ENCODE measurements around the gene TGFB1. TPM values are rescaled to one million over a fixed set of nuclear protein-coding genes. Genes with fewer than 3 reads are reported as not detected.

TGFB1 gene
- total RNA-seq, 1 donor from 2014 or later, result 25.7 TPM

- Histone ChIP-seq H3K27me3 (ENCODE audit: control insufficient read depth, insufficient read depth, low read length) (no peaks in the 10 kb centered on the region), H3K4me3 (ENCODE audit: low read depth, low read length) (no peak overlapping the region), H3K36me3 (ENCODE audit: control insufficient read depth, insufficient read depth, low read length) (no peaks in the 10 kb centered on the region)
- no peak for TF ChIP-seq CTCF (IDR thresholded peaks at IDR 0.05; ENCODE audit: insufficient read depth, low read length, poor library complexity, severe bottlenecking)
- no peak for DNase-seq (ENCODE audit: low read depth)
These were observed 1.3 kb upstream of the TGFB1 start for GRCh38 chr19:41355035-41355434.

- Histone ChIP-seq H3K27me3 (ENCODE audit: control insufficient read depth, insufficient read depth, low read length) (no peaks in the 10 kb centered on the region), H3K4me3 (ENCODE audit: low read depth, low read length) (peak overlapping the region; percentile 58), H3K36me3 (ENCODE audit: control insufficient read depth, insufficient read depth, low read length) (no peaks in the 10 kb centered on the region)
- TF ChIP-seq CTCF (IDR thresholded peaks at IDR 0.05; ENCODE audit: insufficient read depth, low read length, poor library complexity, severe bottlenecking), result no peak
- DNase-seq (ENCODE audit: low read depth), result no peak
These were observed 726 bp upstream of the TGFB1 start for GRCh38 chr19:41354343-41354953.

- no peak for DNase-seq (ENCODE audit: low read depth)
These were observed 885 bp downstream of the TGFB1 start for GRCh38 chr19:41352609-41353465.

GRCh38 chr19:41352279-41352608 lies 1.5 kb downstream of the TGFB1 start:
- Histone ChIP-seq H3K27me3 (ENCODE audit: control insufficient read depth, insufficient read depth, low read length) (no peaks in the 10 kb centered on the region), H3K4me3 (ENCODE audit: low read depth, low read length) (peak overlapping the region; percentile 58), H3K36me3 (ENCODE audit: control insufficient read depth, insufficient read depth, low read length) (peaks cover 2% of the 10 kb centered on the region)
- DNase-seq (ENCODE audit: low read depth), result no peak
- no peak for TF ChIP-seq CTCF (IDR thresholded peaks at IDR 0.05; ENCODE audit: insufficient read depth, low read length, poor library complexity, severe bottlenecking)

More at GRCh38 chr19:41352609-41353465, 885 bp downstream of the TGFB1 start:
- peaks cover 2% of the 10 kb centered on the region for H3K36me3 ChIP-seq (ENCODE audit: control insufficient read depth, insufficient read depth, low read length)
- peak; percentile 85 for TF ChIP-seq CTCF (IDR thresholded peaks at IDR 0.05; ENCODE audit: insufficient read depth, low read length, poor library complexity, severe bottlenecking)
- H3K4me3 ChIP-seq (ENCODE audit: low read depth, low read length), result peak overlapping the region; percentile 58
- H3K27me3 ChIP-seq (ENCODE audit: control insufficient read depth, insufficient read depth, low read length), result no peaks in the 10 kb centered on the region

- H3K4me3 ChIP-seq (ENCODE audit: low read depth, low read length), result peak overlapping the region; percentile 58
- no peak for DNase-seq (ENCODE audit: low read depth)
- H3K36me3 ChIP-seq (ENCODE audit: control insufficient read depth, insufficient read depth, low read length), result peaks cover 2% of the 10 kb centered on the region
- no peak for TF ChIP-seq CTCF (IDR thresholded peaks at IDR 0.05; ENCODE audit: insufficient read depth, low read length, poor library complexity, severe bottlenecking)
- H3K27me3 ChIP-seq (ENCODE audit: control insufficient read depth, insufficient read depth, low read length), result no peaks in the 10 kb centered on the region
These were observed 2.1 kb downstream of the TGFB1 start for GRCh38 chr19:41351339-41352245.

All from kidney epithelial cell (primary cell).